Adrenal gland (tissue), 12 donors: ENCODE measurements around the gene TPM2. TPM values are rescaled to one million over a fixed set of nuclear protein-coding genes. Genes with fewer than 3 reads are reported as not detected.

Source experiments
- DNase-seq, 7 donors: peaks; one replicate each; pipeline ENCODE4 v3.0.0-alpha.2; 2019 to 2020
- H3K27ac ChIP-seq, 5 donors: fragments of 200-600 bp; sonication (generic) in 4 of 5; 1 replicate in 3 of 5; 2 replicates in 2 of 5; pipeline versions ENCODE4 v1.5.1 to v1.8.0; 2016 to 2020; ENCODE audit warnings: mild to moderate bottlenecking in 1 of 5
- H3K27me3 ChIP-seq: fragments of 200-600 bp; 2 replicates; pipeline ENCODE4 v1.8.0; 2021
- H3K36me3 ChIP-seq, 2 donors: fragments of 200-600 bp; replicated peaks in 1 of 2; 1 replicate in 1 of 2; 2 replicates in 1 of 2; pipeline versions ENCODE4 v1.5.1 to v1.8.0; 2018 to 2022
- H3K4me1 ChIP-seq, 2 donors: fragments of 200-600 bp; replicated peaks in 1 of 2; 1 replicate in 1 of 2; 2 replicates in 1 of 2; pipeline versions ENCODE4 v1.5.1 to v1.8.0; 2018 to 2021
- H3K4me3 ChIP-seq, 4 donors: fragments of 200-600 bp; sonication (generic) in 3 of 4; one replicate each; pipeline ENCODE4 v1.5.1; 2016 to 2018
- H3K9me3 ChIP-seq, 3 donors: fragments of 200-600 bp; sonication (generic) in 1 of 3; replicated peaks in 1 of 3; 1 replicate in 2 of 3; 2 replicates in 1 of 3; pipeline versions ENCODE4 v1.5.1 to v1.8.0; 2016 to 2021
- CTCF ChIP-seq, 6 experiments: fragments of 450-650 bp in 4 of 6; fragments of 200-600 bp in 2 of 6; sonication (generic) in 1 of 6; IDR thresholded peaks; 1 replicate in 5 of 6; 2 replicates in 1 of 6; pipeline versions ENCODE4 v1.5.1 to v1.8.0; 2016 to 2021; ENCODE audit warnings: antibody characterized with exemption in 6 of 6, mild to moderate bottlenecking in 2 of 6, moderate library complexity in 1 of 6
- POLR2A ChIP-seq, 2 donors: fragments of 450-650 bp; IDR thresholded peaks; one replicate each; pipeline ENCODE4 v1.6.1; 2017; ENCODE audit warnings: antibody characterized with exemption in 2 of 2, mild to moderate bottlenecking in 2 of 2, moderate library complexity in 1 of 2
- WGBS, 4 donors: extraction: QIAGEN DNeasy Blood & Tissue Kit in 2 of 4; methylation state at CpG; one replicate each; pipeline versions ENCODE4 v1.1.5 to v1.1.7; 2013 to 2017; 5-methylcytosine and 5-hydroxymethylcytosine counted together
- intact Hi-C, 2 donors: fragments of 100-400 bp; cut with DNase I; formaldehyde crosslinking; loops; one replicate each; pipeline versions ENCODE4 v1.14.1 to v1.15.0; 2022 to 2023
- polyA plus RNA-seq, 3 donors: library from polyadenylated mRNA; stranded (reverse); fragments of 200-250 nt in 2 of 3; fragments of 350-450 nt in 1 of 3; fragmentation: Illumina TruSeq in 1 of 3; extraction: RNeasy Lipid Tissue Mini Kit (QIAGEN cat#74804) in 1 of 3; gene quantifications; one replicate each; pipeline ENCODE4 v1.2.3, GENCODE V29; 2013 to 2014
- total RNA-seq, 9 donors: library from RNA; depleted of rRNA in 4 of 9; stranded (reverse); fragments of >200 nt in 4 of 9; fragments of 120-200 nt in 1 of 9; fragmentation: NEBNext Ultra II Directional in 1 of 9; extraction: Animal tissue kit (Norgen Biotek cat#: 25700) in 1 of 9; gene quantifications; one replicate each; pipeline versions ENCODE4 v1.1.0 to v1.2.4, GENCODE V29; 2013 to 2023
- donor health status: healthy with polysubstance abuse.
- donor health status: Bipolar disorder and iron deficiency.
- donor health status: DM: yes; HTN: yes; CAD: no.
- donor health status: DM: no; HTN: no; CAD: no.
- donor health status: DM: no; HTN: no; CAD: no.
- donor health status: DM: yes; HTN: yes; CAD: no.

Gene TPM2
- total and polyA plus RNA-seq, 12 donors, result 188 to 1,472 (median 397) TPM

GRCh38 chr9:35716230-35716629 lies 26.5 kb upstream of the TPM2 start:
- no peak overlapping the region for H3K4me3 ChIP-seq
- no peaks in the 10 kb centered on the region for H3K4me1 ChIP-seq
- no peak overlapping the region for H3K27ac ChIP-seq
- TF ChIP-seq CTCF (IDR thresholded peaks at IDR 0.05), result peak in 2 of 6 experiments; percentile 14 to 19
- no peak for TF ChIP-seq POLR2A (IDR thresholded peaks at IDR 0.05)
- DNase-seq, result no peak
- intact Hi-C loops, result no loop called here
- H3K27me3 ChIP-seq, result no peaks in the 10 kb centered on the region
- 67 to 72% (median 70%) methylated on average over 4 of the region's 4 CpGs for WGBS, 4 donors
- H3K36me3 ChIP-seq, result peaks cover 0 to 100% of the 10 kb centered on the region in 2 donors
- no peaks in the 10 kb centered on the region for H3K9me3 ChIP-seq

GRCh38 chr9:35714579-35715252 lies 25.0 kb upstream of the TPM2 start:
- Histone ChIP-seq H3K36me3 (peaks cover 0 to 98% of the 10 kb centered on the region in 2 donors), H3K27me3 (no peaks in the 10 kb centered on the region), H3K4me1 (no peaks in the 10 kb centered on the region), H3K27ac (no peak overlapping the region), H3K4me3 (no peak overlapping the region), H3K9me3 (no peaks in the 10 kb centered on the region)
- TF ChIP-seq CTCF (IDR thresholded peaks at IDR 0.05), result no peak
- TF ChIP-seq POLR2A (IDR thresholded peaks at IDR 0.05), result no peak
- WGBS, 4 donors, result 90 to 95% (median 92%) methylated on average over 11 to 13 of the region's 13 CpGs
- no peak for DNase-seq
- intact Hi-C loops, result no loop called here

GRCh38 chr9:35714123-35714522 lies 24.4 kb upstream of the TPM2 start:
- 89 to 97% (median 91%) methylated on average over 6 of the region's 6 CpGs for WGBS, 4 donors
- TF ChIP-seq CTCF (IDR thresholded peaks at IDR 0.05) (no peak), POLR2A (IDR thresholded peaks at IDR 0.05) (no peak)
- H3K4me3 ChIP-seq, result no peak overlapping the region
- H3K27me3 ChIP-seq, result no peaks in the 10 kb centered on the region
- DNase-seq, result no peak
- intact Hi-C loops, result no loop called here
- no peaks in the 10 kb centered on the region for H3K4me1 ChIP-seq
- H3K27ac ChIP-seq, result no peak overlapping the region
- peaks cover 0 to 95% of the 10 kb centered on the region in 2 donors for H3K36me3 ChIP-seq
- no peaks in the 10 kb centered on the region for H3K9me3 ChIP-seq

- H3K36me3 ChIP-seq, result peaks cover 0 to 95% of the 10 kb centered on the region in 2 donors
- DNase-seq, result no peak
- H3K9me3 ChIP-seq, result no peaks in the 10 kb centered on the region
- no peak overlapping the region for H3K27ac ChIP-seq
- no peak overlapping the region for H3K4me3 ChIP-seq
- H3K4me1 ChIP-seq, result no peaks in the 10 kb centered on the region
- WGBS, 4 donors, result 89 to 94% (median 91%) methylated on average over 3 of the region's 3 CpGs
- no peaks in the 10 kb centered on the region for H3K27me3 ChIP-seq
- no peak for TF ChIP-seq POLR2A (IDR thresholded peaks at IDR 0.05)
- no peak for TF ChIP-seq CTCF (IDR thresholded peaks at IDR 0.05)
- intact Hi-C loops, result no loop called here
These were observed 23.9 kb upstream of the TPM2 start for GRCh38 chr9:35713578-35713977.
